OCI-LY7 (cell line): ENCODE measurements around the gene HCN1.

Source experiments
- CTCF ChIP-seq: fragments of 200-600 bp; sonication (generic); conservative IDR thresholded peaks from 2 replicates; pipeline ENCODE4 v1.5.1; 2014; ENCODE audit warnings: mild to moderate bottlenecking, antibody characterized with exemption, low read length, moderate library complexity, mixed read lengths
- EZH2phosphoT487 ChIP-seq: fragments of 200-600 bp; sonication (generic); IDR thresholded peaks from 2 replicates; pipeline ENCODE4 v1.6.1; 2018; ENCODE audit warnings: low read depth, borderline replicate concordance, mild to moderate bottlenecking, mixed run types, antibody characterized with exemption, low read length, moderate library complexity, mixed read lengths

- TF ChIP-seq CTCF = no peak
- TF ChIP-seq EZH2phosphoT487 = no peak
Measured at GRCh38 chr5:45694971-45695803, 993 bp downstream of the HCN1 start.
